ENCODE measurements around the gene ANKRD53.

DNA sequence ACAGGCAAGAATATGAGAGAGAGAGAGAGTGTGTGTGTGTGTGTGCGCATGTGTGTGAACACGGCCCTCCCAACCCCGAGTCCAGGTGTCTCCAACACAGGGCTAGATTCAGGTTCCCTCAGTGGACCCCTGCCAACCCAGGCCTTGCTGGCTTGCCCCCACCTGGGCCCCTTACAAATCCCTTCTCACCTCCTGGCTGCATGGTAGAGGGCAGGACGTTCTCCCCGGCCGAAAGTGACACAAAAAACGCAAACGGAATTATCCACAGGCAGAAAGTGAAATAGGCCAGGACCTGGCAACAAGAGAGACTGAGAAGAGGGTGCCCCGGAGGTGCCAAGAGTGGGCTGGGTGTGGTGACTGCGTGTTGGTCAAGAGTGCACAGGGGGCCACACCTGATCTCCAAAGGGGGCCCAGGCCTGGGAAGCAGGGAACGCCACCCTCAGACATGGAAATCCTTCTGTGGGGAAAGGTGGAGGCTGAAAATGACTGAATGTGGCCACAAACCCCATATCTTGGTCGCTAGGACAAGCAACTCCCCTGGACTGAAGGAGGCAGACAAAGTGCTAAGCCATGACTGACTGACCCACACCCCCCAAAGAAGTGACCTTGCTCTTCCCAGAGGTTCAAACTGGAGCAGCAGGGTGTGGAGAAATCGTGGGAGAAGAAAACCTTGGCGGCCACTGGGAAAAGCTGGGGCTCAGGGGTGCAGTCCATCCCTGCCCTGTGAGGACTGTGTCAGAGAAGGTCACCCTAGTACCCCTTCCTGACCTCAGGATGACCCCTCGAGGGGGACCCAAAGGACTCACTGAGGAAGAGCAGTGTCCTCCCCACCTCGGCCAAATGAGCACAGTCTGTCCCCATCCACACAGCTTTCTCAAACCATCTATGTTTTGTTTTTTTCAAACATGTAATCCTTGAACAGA lies 10.6 kb downstream of the ANKRD53 start:
- TF ChIP-seq RAD21 (IDR thresholded peaks at IDR 0.05; ENCODE audit: low read depth), result no peak
- no peak for TF ChIP-seq TCF12 (IDR thresholded peaks at IDR 0.05; ENCODE audit: low read depth)

Data from Ishikawa (cell line).